OCI-LY3 (cell line): ENCODE data around the gene IGFLR1.

Source experiments
- EZH2phosphoT487 ChIP-seq: fragments of 200-600 bp; shearing (Covaris generic); IDR thresholded peaks from 2 replicates; pipeline ENCODE4 v1.6.1; 2018; ENCODE audit warnings: antibody characterized with exemption, mixed run types, low read depth
- TF ChIP-seq, protein P1 (sequence below): fragments of 200-600, 300-600 bp; sonication (generic); IDR thresholded peaks from 2 replicates; pipeline ENCODE4 v1.5.1; 2014; ENCODE audit warnings: antibody characterized with exemption, low read length, low read depth

DNA sequence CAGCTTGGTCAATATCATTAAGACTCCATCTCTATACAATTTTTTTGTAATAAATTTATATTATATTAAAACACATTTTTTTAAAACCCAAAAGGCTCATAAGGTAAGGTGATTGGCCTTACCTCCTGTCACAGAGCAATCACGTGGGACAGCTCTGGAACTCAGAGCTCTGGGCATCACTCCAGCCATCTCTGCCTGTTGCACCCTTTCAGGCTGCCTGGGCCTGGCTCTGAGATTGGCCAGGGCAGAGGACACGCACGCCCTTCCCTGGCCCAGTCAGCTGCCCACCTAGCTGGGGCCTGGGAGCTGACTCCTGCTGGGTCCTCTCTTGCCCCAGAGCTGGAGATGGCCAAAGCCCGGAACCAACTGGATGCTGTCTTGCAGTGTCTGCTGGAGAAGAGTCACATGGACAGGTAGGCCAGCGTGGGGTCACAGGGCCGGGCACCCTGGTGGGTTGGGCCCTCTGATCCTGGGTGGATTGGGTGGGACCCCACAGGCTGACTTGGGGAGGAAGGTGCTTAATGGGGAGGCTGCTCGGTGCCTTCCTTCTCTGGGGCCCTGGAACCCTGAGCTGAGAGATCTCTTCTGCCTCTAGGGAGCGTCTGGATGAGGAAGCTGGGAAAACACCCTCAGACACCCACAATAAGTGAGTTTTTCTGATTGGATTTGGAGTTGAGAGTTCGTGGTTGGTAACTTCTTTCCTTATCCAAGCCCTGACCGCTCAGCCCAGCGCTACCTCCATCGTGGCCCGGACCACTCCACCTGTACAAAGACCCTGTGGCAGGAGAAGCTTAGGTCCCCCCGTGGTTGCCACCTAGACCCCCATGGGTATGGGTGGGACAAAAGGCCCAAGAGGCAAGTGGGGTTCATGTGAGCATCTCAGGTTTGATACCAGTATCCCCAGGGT, 9.8 kb upstream of the IGFLR1 start:
- TF ChIP-seq, protein P1, sequence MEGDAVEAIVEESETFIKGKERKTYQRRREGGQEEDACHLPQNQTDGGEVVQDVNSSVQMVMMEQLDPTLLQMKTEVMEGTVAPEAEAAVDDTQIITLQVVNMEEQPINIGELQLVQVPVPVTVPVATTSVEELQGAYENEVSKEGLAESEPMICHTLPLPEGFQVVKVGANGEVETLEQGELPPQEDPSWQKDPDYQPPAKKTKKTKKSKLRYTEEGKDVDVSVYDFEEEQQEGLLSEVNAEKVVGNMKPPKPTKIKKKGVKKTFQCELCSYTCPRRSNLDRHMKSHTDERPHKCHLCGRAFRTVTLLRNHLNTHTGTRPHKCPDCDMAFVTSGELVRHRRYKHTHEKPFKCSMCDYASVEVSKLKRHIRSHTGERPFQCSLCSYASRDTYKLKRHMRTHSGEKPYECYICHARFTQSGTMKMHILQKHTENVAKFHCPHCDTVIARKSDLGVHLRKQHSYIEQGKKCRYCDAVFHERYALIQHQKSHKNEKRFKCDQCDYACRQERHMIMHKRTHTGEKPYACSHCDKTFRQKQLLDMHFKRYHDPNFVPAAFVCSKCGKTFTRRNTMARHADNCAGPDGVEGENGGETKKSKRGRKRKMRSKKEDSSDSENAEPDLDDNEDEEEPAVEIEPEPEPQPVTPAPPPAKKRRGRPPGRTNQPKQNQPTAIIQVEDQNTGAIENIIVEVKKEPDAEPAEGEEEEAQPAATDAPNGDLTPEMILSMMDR, result no peak
- TF ChIP-seq EZH2phosphoT487, result no peak
